GM13977 (cell line): Measurements from ENCODE around the gene RAB3IL1.

Source experiments
- DNase-seq: peaks from one replicate; pipeline ENCODE4 v3.0.0; 2012; ENCODE audit warnings: low spot score
- CTCF ChIP-seq: IDR thresholded peaks from 2 replicates; pipeline ENCODE4 v1.5.1; 2012; ENCODE audit warnings: mild to moderate bottlenecking, control low read depth; ENCODE audit not compliant: insufficient read depth; ENCODE audit errors: extremely low read depth, missing control alignments
- in situ Hi-C: fragments of 300-500 bp; cut with MboI; formaldehyde crosslinking; loops from one replicate; pipeline ENCODE4 v1.12.0; 2022; ENCODE audit warnings: low sequenced_read_pairs, low pct_unique_long_range_greater_than_20kb, mixed read lengths, inconsistent platforms; ENCODE audit not compliant: unreplicated experiment

RAB3IL1 gene

GRCh38 chr11:61952882-61953281 is 35.5 kb upstream of the RAB3IL1 start:
- TF ChIP-seq CTCF: no peak
- in situ Hi-C loops: no loop called here
- no peak for DNase-seq

- no peak for DNase-seq
- no peak for TF ChIP-seq CTCF
- in situ Hi-C loops: no loop called here
Measured at GRCh38 chr11:61951484-61952135, 34.2 kb upstream of the RAB3IL1 start.

- DNase-seq: no peak
- no peak for TF ChIP-seq CTCF
- in situ Hi-C loops: no loop called here
Measured at GRCh38 chr11:61950035-61950547, 32.7 kb upstream of the RAB3IL1 start, which contains the start of gene BEST1. Gene BEST1, plus strand, starts transcription at chr11:61950351. Its CDS starts 1,456 bp downstream, at chr11:61951807.

GRCh38 chr11:61949169-61950034 is 32.0 kb upstream of the RAB3IL1 start:
- in situ Hi-C loops: no loop called here
- TF ChIP-seq CTCF: no peak
- DNase-seq: no peak

- DNase-seq: no peak
- in situ Hi-C loops: no loop called here
- no peak for TF ChIP-seq CTCF
Measured at GRCh38 chr11:61948505-61948904, 31.1 kb upstream of the RAB3IL1 start.

- DNase-seq: peak; percentile 88
- peak; percentile 98 for TF ChIP-seq CTCF
- in situ Hi-C loops: no loop called here
Measured at GRCh38 chr11:61947486-61948210, 30.3 kb upstream of the RAB3IL1 start.
